GM04504 (cell line): ENCODE results near the gene ARFGEF2.
A peak's percentile ranks its signal among the peaks of the same experiment; 100 is the strongest.

ENCODE experiments used
- DNase-seq: peaks from one replicate; pipeline ENCODE4 v3.0.0-alpha.2; 2012; ENCODE audit warnings: low read depth

The ARFGEF2 gene

DNA sequence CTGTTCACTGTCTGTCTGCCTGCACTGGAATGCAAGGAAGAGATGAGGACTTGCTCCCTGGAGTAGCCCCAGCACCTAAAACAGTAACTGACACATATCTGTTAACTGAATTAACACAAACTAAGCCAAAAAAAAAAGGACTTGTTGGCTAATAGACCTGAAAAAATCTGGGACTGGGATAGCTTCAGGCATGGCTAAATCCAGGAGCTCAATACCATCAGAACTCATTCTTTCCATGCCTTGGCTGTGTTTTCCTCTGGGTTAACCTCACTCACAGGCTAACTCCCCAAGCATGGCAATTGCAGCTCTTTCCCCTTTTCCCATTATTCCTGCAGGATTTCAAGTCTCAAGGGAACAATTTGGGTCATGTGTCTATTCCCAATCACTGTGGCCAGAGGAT is 21.6 kb upstream of the ARFGEF2 start:
- DNase-seq, result no peak

DNA sequence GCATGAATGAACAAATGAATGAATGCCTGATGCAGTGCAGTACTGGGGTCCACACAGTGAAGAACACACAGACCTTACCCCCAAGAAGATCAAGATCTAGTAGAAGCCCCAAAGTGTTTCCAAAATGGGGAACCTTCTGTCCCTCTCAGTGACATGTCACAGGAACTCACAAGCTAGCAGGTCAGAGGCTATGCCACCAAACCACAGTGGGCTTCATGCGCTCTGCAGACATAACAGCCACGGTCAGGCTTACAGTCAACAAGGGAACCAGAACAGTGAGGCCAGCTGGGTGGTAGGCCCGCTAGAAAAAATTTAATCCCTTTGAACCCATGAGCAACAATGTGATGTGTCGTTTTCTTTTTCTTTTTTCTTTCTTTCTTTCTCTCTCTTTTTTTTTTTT is 20.2 kb upstream of the ARFGEF2 start:
- no peak for DNase-seq

DNA sequence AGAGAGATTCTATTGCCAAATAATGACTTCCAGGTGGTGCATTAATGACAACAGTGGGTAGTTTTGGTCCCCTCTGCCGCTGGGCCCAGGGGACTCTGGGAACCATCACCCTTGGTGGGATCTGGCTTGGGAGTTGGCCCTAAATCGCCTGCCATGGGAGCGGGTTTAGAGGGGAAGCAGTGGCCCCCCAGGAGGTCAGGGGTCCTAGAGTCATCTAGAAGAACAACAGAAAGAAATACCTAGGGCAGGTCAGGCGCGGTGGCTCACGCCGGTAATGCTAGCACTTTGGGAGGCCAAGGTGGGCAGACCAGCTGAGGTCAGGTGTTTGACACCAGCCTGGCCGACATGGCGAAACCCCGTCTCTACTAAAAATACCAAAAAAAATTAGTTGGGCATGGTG is 17.8 kb upstream of the ARFGEF2 start:
- no peak for DNase-seq

DNA sequence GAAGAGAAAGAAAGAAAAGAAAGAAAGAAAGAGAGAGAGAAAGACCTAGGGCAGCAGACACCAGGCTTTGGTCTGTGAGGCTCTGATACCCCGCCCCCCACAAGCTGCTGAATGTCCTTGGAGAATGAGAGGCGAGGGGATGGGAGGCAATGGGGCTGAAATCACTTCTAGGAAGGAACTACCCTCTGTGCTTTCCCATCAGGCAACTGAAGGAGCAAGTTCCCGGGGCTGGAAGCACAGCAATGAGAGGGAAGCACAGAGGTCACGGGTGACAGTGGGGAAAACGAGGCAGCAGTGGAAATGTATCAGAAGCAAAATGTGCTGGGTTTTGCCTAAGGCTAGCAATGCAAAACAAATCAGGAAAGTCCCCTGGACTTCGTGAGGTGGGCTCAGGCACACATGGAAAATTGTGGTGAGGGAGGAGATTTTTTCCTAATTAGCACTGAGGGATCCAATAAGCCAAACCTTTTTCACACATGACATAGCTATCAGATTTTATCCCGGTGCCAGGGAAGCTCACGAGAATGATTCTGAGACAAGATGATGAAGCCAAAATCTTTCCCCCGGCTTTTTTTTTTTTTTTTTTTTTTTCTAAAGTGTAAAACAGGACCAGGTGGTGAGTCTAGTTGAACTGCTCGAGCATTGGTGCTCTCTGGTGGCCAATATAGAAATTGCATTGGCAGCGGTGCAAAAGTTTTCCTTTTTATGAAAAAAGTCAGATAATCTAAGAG is 16.8 kb upstream of the ARFGEF2 start:
- DNase-seq, result no peak

DNA sequence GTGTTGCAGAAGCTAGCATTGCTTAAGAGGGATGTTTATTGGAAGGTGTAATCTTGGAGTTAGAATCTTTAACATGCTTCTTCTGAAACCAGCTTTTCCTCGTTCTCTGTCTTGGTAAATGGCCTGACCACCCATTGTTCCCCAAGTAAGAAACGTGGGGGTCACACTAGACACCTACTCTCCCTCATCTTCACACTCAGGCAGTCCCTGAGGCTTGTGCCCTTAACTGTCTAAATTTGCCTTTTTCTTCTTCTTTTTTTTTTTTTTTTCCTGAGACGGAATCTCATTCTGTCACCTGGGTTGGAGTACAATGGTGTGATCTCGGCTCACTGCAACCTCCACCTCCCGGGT is 16.2 kb upstream of the ARFGEF2 start:
- DNase-seq, result no peak

DNA sequence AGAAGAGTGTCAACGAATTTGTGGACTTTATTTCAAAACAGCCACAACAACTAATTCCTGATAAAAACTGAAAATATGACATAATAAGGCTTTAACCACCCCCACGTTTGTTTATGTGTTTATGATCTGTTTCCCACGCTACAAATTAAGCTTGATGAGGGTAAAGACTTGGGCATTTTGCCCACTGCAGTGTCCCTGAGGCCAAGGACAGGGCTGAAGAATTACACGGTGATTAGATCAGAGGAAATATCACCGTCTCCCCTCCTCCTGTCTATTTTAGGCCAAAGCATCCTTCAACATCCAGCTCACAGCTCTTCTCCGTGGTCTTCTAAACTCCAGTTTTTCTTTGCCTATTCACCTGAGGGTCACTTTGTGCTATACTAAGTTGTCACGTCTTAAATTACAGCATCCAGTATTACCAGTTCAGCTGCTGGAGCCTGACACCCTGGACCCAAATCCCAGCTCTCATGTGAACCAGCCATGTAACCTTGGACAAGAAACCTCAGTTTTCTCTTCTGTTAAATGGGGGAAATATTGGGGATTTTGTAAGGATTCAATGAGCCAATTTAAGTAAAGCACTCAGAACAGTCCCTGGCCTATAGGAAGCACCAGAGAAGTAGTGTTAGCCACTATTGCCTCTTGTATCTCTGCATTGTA is 15.2 kb upstream of the ARFGEF2 start:
- DNase-seq, result no peak

DNA sequence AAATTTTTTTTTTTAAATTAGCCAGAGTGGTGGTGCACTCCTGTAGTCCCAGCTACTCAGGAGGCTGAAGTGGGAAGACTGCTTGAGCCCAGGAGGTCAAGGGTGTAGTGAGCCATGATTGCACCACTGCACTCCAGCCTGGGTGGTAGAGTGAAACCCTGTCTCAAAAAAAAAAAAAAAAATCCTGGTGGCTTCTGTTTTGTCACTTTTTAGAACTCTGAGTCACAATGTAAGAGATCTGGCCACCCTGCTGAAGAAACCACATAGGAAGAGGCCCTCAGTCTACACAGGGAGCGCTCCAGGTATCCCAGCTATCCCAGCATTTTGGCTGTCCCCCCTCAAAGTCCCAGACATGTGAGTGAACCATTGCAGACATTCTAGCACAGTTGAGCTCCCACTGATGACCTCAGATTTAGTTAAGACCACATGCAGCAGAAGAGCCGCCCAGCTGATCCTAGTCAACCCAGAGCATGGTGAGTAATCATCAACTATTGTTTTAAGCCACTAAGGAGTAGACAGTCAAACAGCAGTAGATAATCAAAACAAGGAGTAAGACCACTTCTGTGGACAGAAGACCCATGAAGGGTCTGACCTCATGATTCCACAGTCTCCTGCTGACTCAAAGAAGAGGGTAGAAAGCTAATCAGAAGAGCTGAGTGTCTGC is 12.7 kb upstream of the ARFGEF2 start:
- no peak for DNase-seq

DNA sequence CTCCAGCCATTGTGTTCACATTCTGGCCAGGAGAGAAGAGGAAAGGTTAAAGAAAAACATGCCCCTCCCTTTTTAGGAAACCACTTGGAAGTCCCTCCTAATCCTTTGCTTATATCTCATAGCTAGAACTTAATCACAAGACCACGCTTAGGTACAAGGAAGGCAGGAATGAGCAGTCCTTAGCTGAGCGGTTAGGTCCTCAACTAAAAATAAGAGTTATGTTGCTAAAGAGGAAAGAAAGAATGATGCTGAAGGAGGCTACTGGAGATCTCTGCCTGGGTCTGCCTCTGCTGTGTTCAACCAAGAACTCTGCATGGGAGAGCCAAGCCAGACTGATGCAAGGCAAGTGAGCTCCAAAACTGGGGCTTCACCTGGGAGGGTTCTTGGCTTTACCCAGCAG is 11.6 kb upstream of the ARFGEF2 start:
- no peak for DNase-seq

DNA sequence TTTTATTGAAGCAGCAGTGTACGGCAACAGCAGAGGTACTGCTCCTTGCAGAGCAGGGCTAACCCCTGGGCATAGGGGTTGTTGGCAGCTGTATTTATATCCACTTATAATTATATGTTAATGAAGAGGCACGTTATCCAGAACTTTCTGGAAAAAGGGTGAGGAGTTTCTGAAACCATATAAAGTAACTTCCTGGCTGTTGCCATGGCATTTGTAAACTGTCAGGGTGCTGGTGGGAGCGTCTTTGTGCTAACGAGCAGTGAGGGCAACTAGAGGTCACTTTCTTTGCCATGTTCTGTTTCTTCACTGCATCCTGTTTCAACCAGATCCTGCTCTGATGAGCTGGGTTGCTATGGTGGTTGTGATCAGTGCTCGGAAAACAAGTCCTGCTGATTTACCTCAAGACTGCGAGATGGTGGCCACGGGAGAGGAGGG is 11.1 kb upstream of the ARFGEF2 start:
- DNase-seq, result no peak

DNA sequence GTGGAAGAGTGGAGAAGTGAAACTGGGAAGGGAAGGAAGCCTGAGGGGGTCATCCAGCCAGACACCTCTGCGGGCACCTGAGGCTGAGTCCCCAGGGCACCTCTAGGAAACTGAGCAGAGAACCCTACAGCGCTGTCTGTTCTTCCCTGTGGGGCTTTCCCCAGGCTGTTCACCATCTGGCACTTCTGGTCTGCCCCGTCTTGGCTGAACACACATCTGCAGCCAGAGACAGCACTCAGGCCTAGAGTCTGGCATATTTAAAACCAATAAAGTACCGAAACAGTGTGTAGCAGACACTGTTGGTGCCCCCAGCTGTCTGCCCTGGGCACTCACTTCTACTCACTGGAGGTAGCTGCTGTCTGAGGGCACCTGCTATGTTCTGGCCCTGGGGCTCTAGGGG is 9.4 kb upstream of the ARFGEF2 start:
- DNase-seq, result no peak

DNA sequence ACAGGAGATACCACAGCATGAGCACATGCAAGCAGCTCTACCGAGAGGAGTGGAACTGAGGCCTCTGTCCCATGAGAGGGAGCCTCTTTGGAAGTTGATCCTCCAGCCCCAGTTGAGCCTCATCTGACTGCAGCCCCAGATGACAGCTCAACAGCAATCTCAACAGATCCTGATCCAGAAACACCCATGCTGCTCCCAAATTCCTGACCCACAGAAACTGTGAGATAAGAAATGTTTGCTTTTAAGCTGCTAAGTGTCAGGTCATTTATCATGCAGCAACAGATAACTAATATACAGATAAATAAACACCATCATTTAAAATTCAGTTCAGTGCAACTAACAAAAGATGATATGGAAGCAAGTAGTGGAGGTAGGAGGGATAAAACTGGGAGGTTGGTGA is 4.8 kb upstream of the ARFGEF2 start:
- no peak for DNase-seq

DNA sequence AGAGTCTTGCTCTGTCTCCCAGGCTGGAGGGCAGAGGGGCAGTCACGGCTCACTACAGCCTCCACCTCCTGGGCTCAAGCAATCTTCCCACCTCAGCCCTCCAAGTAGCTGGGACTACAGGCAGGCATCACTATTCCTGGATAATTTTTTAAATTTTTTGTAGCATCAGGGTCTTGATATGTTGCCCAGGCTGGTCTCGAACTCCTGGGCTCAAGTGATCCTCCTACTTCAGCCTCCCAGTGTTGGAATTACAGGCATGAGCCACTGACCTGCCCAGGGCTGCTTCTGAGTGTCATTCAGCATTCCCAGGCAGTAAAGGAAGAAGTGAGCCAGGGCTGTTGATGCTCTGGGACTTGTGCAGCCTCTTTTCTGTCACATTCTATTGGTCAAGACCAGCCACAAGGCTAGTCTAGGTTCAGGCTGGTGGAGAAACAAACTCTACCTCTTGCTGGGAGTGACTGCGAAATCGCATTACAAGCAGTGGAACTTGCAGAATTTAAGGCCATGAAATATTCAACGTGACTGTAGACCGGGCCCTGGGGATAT is 2.1 kb upstream of the ARFGEF2 start:
- no peak for DNase-seq

DNA sequence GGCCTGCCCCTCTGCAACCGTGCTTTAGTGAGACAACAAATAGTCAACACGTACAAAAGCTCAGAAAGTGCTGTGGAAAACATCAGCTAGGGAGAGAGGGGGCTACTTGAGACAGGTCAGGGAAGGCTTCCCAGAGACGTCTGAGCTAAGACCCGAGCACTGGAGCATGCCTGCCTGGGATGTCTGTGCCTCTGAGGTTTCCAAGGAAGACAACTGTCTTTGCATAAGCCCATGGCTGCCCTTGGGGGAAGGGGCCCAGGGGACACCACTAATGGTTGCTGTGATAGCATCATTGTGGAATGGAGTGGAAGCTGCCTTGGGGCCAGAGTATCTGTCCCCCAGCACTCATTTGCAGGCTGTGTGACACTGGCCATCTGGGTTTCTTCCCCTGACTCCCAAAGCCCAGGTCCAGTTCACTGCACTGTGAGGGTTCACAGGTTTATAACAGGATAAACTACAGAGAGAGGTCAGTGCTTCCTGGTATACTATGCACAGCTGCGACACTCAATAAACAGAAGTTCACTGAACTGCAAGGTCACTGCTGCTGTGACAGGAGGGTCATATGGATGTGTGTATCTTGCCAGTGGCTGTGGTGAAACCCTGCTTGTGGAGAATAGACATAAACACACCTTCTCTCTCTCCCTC is 1.5 kb upstream of the ARFGEF2 start:
- DNase-seq, result no peak

DNA sequence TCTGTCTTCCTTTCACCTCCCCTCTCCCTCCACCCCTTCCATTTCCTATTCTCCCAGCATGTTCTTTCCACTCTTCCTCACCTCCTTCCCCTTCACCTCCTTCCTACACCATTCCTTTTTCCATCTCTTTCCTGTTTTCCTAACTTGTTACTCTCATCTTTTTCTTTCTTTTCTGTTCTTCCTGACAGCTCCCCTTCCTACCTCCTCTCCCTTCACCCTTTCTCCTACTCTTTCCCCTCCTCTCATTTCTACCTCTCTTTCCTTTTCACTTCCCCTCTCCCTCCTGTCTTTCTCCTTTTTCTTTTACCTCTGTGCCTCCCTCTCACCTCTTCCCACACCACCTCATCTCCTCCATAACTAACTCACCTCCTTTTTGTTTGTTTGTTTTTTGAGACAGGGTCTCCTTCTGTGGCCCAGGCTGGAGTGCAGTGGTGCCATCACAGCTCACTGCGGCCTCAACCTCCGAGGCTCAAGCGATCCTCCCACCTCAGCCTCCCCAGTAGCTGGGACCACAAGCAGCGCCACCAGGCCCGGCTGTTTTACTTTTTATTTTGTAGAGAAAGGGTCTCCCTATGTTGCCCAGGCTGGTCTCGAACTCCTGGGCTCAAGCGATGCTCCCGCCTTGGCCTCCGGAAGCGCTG is 864 bp upstream of the ARFGEF2 start:
- no peak for DNase-seq

DNA sequence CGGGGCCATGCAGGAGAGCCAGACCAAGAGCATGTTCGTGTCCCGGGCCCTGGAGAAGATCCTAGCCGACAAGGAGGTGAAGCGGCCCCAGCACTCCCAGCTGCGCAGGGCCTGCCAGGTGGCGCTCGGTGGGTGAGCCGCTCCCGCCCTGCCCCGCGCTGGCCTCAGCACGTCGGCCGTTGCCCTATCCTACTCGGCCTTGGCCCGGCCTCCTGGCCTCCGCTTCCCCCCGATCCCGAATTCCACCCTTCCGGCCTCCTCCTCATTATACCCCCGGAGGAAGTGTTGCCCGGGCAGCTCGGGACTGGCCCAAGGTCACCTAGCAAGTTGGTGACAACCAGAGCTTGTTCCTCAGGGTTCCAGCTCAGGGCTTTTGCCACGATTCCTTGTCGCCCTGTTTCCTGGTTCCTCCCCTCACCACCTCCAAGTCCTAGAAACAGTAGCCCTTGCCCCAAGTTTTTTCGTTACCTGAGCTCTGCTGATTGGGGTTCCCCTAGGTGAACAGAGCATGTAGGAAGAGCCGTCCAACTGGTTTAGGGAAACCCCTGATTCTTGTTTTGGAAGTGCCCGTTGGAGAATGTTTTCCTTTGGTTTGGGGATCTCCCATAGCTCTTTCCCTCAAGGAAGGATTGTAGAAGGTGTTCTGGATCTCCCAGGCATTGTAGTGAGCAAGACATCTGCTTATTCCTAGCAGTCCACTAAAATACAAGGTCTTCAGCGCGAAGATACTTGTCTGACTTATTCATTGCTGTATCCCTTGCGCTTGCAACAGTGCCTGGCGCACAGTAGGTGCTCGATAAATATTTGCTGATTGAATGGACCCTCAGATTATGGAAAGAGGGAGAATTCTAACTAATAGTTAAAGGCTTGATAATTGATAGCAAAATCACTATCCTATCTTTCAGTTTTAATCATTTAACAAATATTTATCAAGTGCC is 641 bp downstream of the ARFGEF2 start:
- no peak for DNase-seq

DNA sequence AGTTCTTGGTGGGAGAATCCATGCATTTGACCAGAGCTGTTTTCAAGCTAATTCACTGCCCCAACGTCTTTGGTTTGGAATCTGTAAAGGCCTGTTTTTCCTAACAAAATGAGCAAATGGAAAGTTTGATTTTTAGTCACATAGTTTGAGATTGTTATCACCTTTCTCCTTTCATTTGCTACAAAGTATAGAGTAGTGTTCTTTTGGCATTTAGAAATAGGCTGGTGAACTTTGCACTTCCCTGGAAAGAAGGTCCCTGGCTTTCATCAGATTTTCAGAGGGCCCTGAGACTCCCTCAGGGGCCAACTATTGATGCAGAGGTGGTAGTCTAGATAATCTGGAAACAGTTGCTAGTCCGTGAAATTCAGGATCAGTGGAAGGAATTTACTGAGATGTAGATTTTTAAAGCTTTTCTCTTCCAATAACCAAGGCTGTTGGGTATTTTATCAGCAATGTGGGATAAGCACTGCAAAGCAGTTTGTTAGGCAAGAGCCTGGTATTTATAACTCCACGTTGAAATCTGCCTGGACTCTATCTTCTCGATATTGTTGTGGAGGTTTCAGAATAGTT is 1.7 kb downstream of the ARFGEF2 start:
- DNase-seq, result no peak

DNA sequence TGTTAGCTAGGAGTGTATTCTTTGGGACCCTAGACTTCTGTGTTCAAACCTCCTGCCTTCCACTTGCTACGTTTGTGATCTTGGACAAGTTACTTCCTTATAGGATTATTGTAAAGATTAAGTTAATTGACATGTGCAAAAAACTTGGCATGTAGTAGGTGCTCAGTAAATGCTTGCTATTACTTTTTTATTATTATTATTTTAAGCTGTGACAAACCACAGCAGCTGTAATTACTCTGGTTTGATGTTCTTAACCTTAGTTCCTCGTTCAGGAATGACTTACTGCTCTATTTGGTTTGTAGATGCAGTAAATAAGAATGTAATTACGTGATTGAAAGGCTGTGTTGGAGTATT is 3.2 kb downstream of the ARFGEF2 start:
- DNase-seq, result no peak

DNA sequence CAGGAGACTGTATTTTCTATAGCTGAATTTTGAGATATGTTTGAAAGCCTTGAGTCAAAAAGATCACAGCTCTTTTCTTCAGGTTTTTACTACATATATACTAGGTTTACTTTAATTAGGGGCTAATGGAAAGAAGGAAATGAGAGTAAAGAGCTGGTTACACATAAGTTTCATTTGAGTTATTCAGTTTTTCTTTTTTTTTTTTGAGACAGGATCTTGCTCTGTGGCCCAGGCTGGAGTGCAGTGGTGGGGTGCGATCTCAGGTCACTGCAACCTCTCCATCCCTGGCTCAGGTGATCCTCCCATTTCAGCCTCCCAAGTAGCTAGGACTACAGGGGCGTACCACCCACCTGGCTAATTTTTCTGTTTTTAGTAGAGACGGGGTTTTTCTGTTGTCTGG is 4.8 kb downstream of the ARFGEF2 start:
- DNase-seq, result no peak

DNA sequence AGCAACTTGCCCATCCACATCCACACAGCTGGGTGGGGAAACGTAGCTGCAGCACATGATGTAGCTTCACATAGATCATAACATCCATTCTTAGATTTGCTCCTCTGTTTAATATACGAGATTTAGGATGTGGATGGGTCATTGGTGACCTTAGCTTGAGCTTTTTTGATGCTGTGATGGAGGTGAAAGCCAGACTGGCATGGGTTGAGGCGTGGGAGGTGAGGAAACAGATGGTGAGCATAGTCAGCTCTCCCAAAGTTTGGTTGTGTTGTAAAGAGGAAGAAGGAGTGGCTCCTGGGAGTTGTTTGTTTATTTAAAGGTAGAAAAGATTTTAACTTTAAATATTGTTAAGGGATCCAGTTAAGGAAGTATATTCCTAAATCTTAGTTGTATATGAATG is 5.3 kb downstream of the ARFGEF2 start:
- no peak for DNase-seq

DNA sequence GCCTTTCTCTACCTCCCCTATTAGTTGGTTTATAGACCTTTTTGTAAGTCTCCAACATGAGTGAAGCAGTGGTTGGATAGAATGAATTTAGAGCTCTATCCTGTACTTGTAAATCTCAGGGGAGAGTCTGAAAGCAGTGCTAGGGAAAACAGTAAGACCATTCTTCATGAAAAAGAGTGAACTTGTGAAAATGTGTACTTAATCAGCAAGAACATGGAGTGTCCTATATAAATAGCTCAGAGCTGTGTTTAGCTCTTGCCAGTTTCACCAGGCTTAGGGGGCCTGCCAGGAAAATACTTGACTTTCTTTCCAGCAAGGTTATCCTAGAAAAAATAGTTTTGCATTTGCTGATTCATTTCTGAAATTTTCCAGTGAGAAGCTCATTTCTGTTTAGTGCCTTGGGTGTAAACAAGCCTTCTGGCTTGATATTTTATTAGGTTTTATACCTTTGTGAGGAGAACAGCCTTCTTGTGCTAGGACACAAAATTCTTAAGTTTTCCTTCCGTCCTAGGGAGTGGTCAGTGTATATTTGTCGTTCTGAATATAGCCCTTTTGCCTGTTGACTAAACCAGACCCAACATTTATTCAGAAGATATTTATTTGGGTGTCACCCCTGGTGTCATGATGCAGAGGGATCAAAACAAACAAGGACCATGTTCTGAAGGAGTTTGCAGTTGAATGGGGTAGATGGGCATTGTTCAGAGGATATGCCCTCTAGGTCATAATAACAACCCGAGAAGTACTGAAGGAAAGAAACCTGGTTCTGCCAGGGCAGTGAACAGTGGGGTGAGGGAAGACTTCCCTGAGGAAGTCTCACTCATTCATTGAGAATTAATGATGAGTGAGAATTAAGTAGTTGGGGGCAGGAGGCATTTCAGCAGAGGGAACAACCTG is 7.6 kb downstream of the ARFGEF2 start:
- peak; percentile 24 for DNase-seq
